Esophagus squamous epithelium (tissue), 5 donors: Measurements from ENCODE around the gene SH3GL1. TPM values are rescaled to one million over a fixed set of nuclear protein-coding genes. Genes with fewer than 3 reads are reported as not detected.

Source experiments
- DNase-seq: peaks from one replicate; lab custom pipeline; 2025; lab: John Stamatoyannopoulos, UW
- H3K27ac ChIP-seq, 4 donors: fragments of 200-600 bp; sonication (generic); one replicate each; pipeline ENCODE4 v1.5.1; 2016 to 2019; ENCODE audit warnings: mild to moderate bottlenecking in 1 of 4
- H3K27me3 ChIP-seq, 4 donors: fragments of 200-600 bp; sonication (generic); 1 replicate in 3 of 4; 2 replicates in 1 of 4; pipeline versions ENCODE4 v1.5.1 to v1.6.0; 2017 to 2021; ENCODE audit warnings: antibody characterized with exemption in 1 of 4
- H3K36me3 ChIP-seq, 3 donors: fragments of 200-600 bp; sonication (generic); one replicate each; pipeline ENCODE4 v1.5.1; 2016 to 2019
- H3K4me1 ChIP-seq, 3 donors: fragments of 200-600 bp; sonication (generic); one replicate each; pipeline ENCODE4 v1.5.1; 2017 to 2019
- H3K4me3 ChIP-seq, 4 donors: fragments of 200-600 bp; sonication (generic); 1 replicate in 3 of 4; 2 replicates in 1 of 4; pipeline ENCODE4 v1.5.1; 2016 to 2019; ENCODE audit warnings: mild to moderate bottlenecking in 2 of 4, moderate library complexity in 1 of 4
- H3K9me3 ChIP-seq, 3 donors: fragments of 200-600 bp; sonication (generic); one replicate each; pipeline ENCODE4 v1.5.1; 2016 to 2019
- POLR2A ChIP-seq, 4 donors: fragments of 450-650 bp; IDR thresholded peaks; one replicate each; pipeline ENCODE4 v1.6.1; 2017; ENCODE audit warnings: antibody characterized with exemption in 4 of 4, mild to moderate bottlenecking in 4 of 4, moderate library complexity in 3 of 4
- WGBS, 2 donors: methylation state at CpG; one replicate each; pipeline ENCODE4 v1.1.5; 2018; 5-methylcytosine and 5-hydroxymethylcytosine counted together
- intact Hi-C: fragments of 100-400 bp; cut with DNase I; formaldehyde crosslinking; loops from one replicate; pipeline ENCODE4 v1.15.0; 2022
- total RNA-seq, 4 donors: library from RNA; depleted of rRNA; stranded (reverse); fragments of >200 nt; gene quantifications; one replicate each; pipeline ENCODE4 v1.1.0, GENCODE V29; 2016
- TF ChIP-seq, protein P1 (sequence below), 6 experiments: fragments of 450-650 bp in 4 of 6; fragments of 200-600 bp in 2 of 6; sonication (generic) in 2 of 6; IDR thresholded peaks; one replicate each; pipeline ENCODE4 v1.5.1; 2016 to 2019; ENCODE audit warnings: antibody characterized with exemption in 6 of 6, mild to moderate bottlenecking in 4 of 6, moderate library complexity in 4 of 6
- donor health status: DM: yes; HTN: yes; CAD: no.

The SH3GL1 gene
- total RNA-seq, 4 donors from 2014 or later = 67.4 to 131 (median 91.2) TPM

DNA sequence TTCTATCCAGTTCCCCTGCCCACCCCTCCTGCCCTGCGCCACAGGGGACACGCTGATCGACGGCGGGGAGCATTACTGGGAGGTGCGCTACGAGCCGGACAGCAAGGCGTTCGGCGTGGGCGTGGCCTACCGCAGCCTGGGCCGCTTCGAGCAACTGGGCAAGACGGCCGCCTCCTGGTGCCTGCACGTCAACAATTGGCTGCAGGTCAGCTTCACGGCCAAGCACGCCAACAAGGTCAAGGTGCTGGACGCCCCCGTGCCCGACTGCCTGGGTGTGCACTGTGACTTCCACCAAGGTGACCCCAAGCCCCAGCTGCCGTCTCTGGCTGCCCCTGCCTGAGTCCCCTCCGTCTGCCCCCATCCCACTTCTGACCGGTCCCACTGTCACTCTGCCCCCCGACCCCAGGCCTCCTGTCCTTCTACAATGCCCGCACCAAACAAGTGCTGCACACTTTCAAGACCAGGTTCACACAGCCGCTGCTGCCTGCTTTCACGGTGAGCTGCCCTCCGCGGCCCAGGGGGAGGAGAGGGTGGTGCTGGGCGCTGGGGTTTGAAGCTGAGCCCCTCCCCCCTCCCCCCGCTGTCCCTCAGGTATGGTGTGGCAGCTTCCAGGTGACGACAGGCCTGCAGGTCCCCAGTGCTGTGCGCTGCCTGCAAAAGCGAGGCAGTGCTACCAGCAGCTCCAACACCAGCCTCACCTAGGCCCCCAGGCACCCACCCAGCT is 77.2 kb downstream of the SH3GL1 start:
- TF ChIP-seq, protein P1, sequence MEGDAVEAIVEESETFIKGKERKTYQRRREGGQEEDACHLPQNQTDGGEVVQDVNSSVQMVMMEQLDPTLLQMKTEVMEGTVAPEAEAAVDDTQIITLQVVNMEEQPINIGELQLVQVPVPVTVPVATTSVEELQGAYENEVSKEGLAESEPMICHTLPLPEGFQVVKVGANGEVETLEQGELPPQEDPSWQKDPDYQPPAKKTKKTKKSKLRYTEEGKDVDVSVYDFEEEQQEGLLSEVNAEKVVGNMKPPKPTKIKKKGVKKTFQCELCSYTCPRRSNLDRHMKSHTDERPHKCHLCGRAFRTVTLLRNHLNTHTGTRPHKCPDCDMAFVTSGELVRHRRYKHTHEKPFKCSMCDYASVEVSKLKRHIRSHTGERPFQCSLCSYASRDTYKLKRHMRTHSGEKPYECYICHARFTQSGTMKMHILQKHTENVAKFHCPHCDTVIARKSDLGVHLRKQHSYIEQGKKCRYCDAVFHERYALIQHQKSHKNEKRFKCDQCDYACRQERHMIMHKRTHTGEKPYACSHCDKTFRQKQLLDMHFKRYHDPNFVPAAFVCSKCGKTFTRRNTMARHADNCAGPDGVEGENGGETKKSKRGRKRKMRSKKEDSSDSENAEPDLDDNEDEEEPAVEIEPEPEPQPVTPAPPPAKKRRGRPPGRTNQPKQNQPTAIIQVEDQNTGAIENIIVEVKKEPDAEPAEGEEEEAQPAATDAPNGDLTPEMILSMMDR (IDR thresholded peaks at IDR 0.05) = no peak
- TF ChIP-seq POLR2A (IDR thresholded peaks at IDR 0.05) = no peak
- intact Hi-C loops = no loop called here
- DNase-seq = no peak
- Histone ChIP-seq H3K27me3 (peaks cover 0 to 21% (median 0%) of the 10 kb centered on the region in 4 donors), H3K4me3 (no peak overlapping the region), H3K4me1 (peaks cover 11 to 16% (median 15%) of the 10 kb centered on the region in 3 donors), H3K36me3 (peaks cover 0 to 36% (median 0%) of the 10 kb centered on the region in 3 donors), H3K9me3 (peaks cover 0 to 3% (median 0%) of the 10 kb centered on the region in 3 donors), H3K27ac (no peak overlapping the region)
- 77 to 82% methylated on average over 17 to 19 of the region's 37 CpGs for WGBS, 2 donors

DNA sequence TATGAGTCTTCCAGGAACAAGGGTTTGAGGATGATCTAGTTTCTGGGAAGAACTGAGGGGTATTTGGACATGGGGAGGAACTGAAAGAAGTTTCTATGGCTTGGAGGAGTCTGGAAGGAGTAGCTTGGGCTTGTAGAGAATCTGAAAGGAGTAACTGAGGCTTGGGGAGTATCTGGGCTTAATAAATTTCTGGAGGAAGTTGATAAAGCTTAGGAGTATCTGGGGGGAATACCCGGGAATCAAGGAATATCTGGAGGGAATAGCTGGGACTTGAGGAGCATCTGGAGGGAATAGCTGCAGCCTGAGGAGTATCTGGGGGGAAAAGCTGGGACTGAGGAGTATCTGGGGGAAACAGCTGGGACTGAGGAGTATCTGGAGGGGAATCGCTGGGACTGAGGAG is 79.9 kb downstream of the SH3GL1 start:
- Histone ChIP-seq H3K4me1 (no peaks in the 10 kb centered on the region), H3K9me3 (peaks cover 0 to 3% (median 0%) of the 10 kb centered on the region in 3 donors), H3K36me3 (peaks cover 0 to 17% (median 0%) of the 10 kb centered on the region in 3 donors), H3K4me3 (no peak overlapping the region), H3K27ac (no peak overlapping the region), H3K27me3 (no peaks in the 10 kb centered on the region)
- no peak for DNase-seq
- 94 to 95% methylated on average over 2 of the region's 2 CpGs for WGBS, 2 donors
- TF ChIP-seq POLR2A (IDR thresholded peaks at IDR 0.05) = no peak
- TF ChIP-seq, protein P1 (IDR thresholded peaks at IDR 0.05) = no peak
- intact Hi-C loops = no loop called here

DNA sequence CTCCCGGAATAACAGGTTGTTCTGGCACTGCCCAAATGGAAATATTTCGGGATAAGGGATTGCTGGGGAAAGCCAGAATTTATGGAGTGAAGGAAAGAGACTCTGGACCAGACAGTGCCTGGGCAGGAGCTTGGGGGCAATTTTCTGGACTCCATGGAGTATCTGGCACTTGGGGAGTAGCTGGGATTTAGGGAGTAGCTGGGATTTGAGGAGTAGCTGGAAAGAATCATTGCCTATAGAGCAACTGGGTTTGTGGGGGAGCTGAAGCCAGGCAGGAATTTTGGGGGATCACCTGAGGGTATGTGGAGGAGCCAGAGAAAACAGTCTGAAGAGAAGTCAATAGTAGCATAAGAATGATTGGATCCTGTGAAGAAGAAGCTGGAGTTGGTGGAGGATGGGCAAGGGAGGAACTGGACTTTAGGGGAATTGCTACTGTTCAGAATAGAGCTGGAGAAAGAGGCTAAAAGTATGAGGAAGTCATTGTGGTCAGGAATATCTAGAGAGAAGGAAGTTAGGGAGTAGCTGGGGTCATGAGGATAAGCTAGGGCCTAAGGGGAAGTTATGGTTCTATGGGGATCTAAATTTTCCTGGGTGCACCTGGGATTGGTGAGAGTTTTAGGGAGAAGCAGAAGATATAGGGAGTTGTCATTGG is 81.2 kb downstream of the SH3GL1 start:
- no peak overlapping the region for H3K27ac ChIP-seq
- no peak overlapping the region for H3K4me3 ChIP-seq
- DNase-seq = no peak
- peaks cover 0 to under 1% (median 0%) of the 10 kb centered on the region in 3 donors for H3K4me1 ChIP-seq
- intact Hi-C loops = no loop called here
- H3K27me3 ChIP-seq = no peaks in the 10 kb centered on the region
- TF ChIP-seq, protein P1 (IDR thresholded peaks at IDR 0.05) = no peak
- TF ChIP-seq POLR2A (IDR thresholded peaks at IDR 0.05) = no peak
- 100% methylated on average over 2 of the region's 2 CpGs for WGBS, 2 donors
- peaks cover 0 to 3% (median 0%) of the 10 kb centered on the region in 3 donors for H3K9me3 ChIP-seq
- peaks cover 0 to 5% (median 0%) of the 10 kb centered on the region in 3 donors for H3K36me3 ChIP-seq

DNA sequence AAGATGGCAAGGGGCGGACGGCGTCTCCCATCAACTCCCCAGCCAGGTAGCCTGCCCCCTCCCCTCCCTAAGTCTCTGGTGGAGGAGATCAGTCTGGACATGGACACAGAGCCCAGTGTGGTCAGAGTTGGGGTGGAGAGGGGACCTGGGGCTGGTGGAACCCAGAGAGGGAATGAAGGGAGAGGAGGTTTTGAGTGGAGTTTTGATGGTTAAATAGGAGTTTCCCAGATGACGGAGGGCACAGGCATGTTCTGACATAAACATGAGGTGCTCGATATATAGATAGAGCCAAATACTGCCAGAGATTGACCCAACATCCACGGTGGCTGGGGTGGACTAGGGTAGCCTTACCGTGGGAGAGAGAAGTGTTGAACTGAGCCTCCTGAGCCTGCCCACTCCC is 81.9 kb downstream of the SH3GL1 start:
- no peak overlapping the region for H3K27ac ChIP-seq
- DNase-seq = no peak
- no peaks in the 10 kb centered on the region for H3K36me3 ChIP-seq
- H3K9me3 ChIP-seq = peaks cover 0 to 3% (median 0%) of the 10 kb centered on the region in 3 donors
- H3K4me3 ChIP-seq = no peak overlapping the region
- TF ChIP-seq, protein P1 (IDR thresholded peaks at IDR 0.05) = no peak
- no peak for TF ChIP-seq POLR2A (IDR thresholded peaks at IDR 0.05)
- intact Hi-C loops = no loop called here
- 92 to 99% methylated on average over 7 of the region's 7 CpGs for WGBS, 2 donors
- no peaks in the 10 kb centered on the region for H3K27me3 ChIP-seq
- H3K4me1 ChIP-seq = peaks cover 0 to 7% (median 0%) of the 10 kb centered on the region in 3 donors

DNA sequence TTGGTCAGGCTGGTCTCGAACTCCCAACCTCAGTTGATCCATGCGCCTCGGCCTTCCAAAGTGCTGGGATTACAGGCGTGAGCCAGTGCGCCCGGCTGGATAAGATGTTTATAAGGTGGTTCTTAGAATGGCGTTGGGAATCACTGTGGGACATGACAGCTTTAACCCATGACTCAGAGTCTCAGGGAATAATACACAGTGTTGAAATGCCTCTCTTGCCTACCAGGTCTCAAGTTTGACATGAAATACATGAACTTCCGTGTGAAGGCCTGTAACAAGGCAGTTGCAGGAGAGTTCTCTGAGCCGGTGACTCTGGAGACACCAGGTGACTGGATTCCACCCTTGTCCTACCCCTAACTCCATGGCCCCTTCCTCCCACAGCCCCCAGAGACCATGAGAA is 83.4 kb downstream of the SH3GL1 start:
- no peaks in the 10 kb centered on the region for H3K36me3 ChIP-seq
- H3K27me3 ChIP-seq = no peaks in the 10 kb centered on the region
- intact Hi-C loops = no loop called here
- TF ChIP-seq, protein P1 (IDR thresholded peaks at IDR 0.05) = no peak
- TF ChIP-seq POLR2A (IDR thresholded peaks at IDR 0.05) = no peak
- H3K4me3 ChIP-seq = no peak overlapping the region
- 85 to 87% methylated on average over 3 to 9 of the region's 9 CpGs for WGBS, 2 donors
- peaks cover 0 to 7% (median 0%) of the 10 kb centered on the region in 3 donors for H3K4me1 ChIP-seq
- no peaks in the 10 kb centered on the region for H3K9me3 ChIP-seq
- DNase-seq = no peak
- no peak overlapping the region for H3K27ac ChIP-seq
